Measurements from ENCODE around the gene FAM13B.

GRCh38 chr5:138024117-138024516, 8.8 kb downstream of the FAM13B start:
- TF ChIP-seq, protein P1, sequence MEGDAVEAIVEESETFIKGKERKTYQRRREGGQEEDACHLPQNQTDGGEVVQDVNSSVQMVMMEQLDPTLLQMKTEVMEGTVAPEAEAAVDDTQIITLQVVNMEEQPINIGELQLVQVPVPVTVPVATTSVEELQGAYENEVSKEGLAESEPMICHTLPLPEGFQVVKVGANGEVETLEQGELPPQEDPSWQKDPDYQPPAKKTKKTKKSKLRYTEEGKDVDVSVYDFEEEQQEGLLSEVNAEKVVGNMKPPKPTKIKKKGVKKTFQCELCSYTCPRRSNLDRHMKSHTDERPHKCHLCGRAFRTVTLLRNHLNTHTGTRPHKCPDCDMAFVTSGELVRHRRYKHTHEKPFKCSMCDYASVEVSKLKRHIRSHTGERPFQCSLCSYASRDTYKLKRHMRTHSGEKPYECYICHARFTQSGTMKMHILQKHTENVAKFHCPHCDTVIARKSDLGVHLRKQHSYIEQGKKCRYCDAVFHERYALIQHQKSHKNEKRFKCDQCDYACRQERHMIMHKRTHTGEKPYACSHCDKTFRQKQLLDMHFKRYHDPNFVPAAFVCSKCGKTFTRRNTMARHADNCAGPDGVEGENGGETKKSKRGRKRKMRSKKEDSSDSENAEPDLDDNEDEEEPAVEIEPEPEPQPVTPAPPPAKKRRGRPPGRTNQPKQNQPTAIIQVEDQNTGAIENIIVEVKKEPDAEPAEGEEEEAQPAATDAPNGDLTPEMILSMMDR (conservative IDR thresholded peaks at IDR 0.05; ENCODE audit: low read depth, low read length): no peak
- no peak for TF ChIP-seq EZH2 (IDR thresholded peaks at IDR 0.05; ENCODE audit: borderline replicate concordance, low read depth, low read length, poor library complexity, severe bottlenecking)

Data from A673 (cell line).